HT-29 (cell line): ENCODE results near the gene THOC5. TPM values are rescaled to one million over a fixed set of nuclear protein-coding genes. Genes with fewer than 3 reads are reported as not detected.
"Not testable (repeated sequence)": the region's sequence is repeated elsewhere in the genome, so short reads cannot be mapped to it uniquely, and the experiment has no call there.

ENCODE experiments used
- DNase-seq: peaks from one replicate; pipeline ENCODE4 v3.0.0-alpha.2; 2015; ENCODE audit warnings: low spot score
- total RNA-seq: library from RNA; depleted of rRNA; stranded (reverse); fragments of >200 nt; shearing (Covaris generic); gene quantifications from 2 replicates; pipeline ENCODE4 v1.2.3, GENCODE V29; 2014

Gene THOC5
- total RNA-seq, 1 experiment from 2014 or later: 43.5 TPM

DNA sequence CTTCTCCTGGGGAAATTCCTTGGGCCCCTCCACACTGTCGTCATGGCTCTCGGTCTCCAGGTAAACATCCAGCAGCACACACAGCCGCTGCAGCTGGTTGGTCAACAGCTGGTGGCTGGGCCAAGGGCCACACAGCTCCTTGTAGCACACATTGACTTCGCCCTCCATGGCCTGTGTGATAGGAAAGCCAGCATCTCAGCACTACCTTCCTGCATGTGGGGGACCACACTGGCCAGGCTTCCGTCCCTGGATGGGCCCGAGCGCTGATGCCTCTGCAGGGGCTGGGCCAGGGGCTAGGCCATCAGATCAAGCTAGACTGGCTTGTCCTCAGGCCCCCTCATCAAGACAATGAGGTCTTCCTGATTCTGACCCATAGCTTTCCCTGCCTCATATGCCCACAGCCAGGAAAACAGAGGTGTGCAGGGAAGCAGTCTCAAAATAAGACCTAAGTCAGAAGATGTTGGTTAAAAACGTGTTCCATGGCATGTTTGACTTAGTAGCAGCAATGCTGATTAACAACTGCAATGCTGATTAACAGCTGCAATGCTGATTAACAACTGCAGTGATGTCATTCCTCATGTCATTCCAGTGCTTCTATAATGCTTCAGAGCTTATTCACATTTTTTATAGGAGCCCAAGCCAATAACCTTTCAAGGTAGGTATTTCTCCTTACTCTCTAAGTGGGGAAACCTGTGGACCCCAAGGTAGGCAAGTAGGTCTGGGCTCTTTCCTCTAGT lies 42.3 kb downstream of the THOC5 start:
- DNase-seq: no peak

GRCh38 chr22:29510542-29510941 lies 43.0 kb downstream of the THOC5 start:
- DNase-seq: no peak

DNA sequence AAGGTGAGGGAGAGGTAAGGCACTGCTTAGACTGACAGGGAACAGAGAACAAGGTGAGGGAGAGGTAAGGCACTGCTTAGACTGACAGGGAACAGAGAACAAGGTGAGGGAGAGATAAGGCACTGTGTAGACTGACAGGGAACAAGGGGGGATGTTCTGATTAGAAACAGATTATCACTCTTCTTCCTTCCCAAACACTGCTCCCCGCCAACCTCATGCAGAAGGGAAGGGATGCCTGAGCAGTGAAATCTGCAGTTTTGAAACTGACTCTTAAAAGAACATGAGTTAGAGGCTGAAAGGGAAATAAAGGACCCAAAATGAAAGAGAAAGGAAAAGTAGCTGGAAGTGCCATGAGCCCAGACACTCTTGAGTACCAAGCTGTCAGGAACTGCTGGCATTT lies 43.7 kb downstream of the THOC5 start:
- DNase-seq: no peak

DNA sequence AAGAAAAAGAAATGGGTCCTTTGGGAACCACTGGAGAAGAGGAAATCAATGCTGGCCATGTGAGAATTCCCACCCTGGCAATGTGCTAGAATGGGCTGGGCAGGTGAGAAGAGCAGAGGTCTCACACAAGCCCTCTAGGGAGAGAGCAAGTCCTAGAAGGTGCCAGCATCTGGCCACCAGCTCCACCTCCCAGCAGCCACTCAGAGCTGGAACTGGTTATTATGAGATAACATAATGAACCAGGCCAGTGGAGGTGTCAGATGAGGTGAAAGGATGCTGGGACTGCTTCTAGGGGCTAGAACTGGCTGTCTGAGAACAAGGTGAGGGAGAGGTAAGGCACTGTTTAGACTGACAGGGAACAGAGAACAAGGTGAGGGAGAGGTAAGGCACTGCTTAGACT lies 44.3 kb downstream of the THOC5 start:
- DNase-seq: no peak

GRCh38 chr22:29503811-29504372 lies 49.7 kb downstream of the THOC5 start:
- no peak for DNase-seq

- DNase-seq: no peak
Observed at GRCh38 chr22:29499852-29500251, 53.7 kb downstream of the THOC5 start.

DNA sequence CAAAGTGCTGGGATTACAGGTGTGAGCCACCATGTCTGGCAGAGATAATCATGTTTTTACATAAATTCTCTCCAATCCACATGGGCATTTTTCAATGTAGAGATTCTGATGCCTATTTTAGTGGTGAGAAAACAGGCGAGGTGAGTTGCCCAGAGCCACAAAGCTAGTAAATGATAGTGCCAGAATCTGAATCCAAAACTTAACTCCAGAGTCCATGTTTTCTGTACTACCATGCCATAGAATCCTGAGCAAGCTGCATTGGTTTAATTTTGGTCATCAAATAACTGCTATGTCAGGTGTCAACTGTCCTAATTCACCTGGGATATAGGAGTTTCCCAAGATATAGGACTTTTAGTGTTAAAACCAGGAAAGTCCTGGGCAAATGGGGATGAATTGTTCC lies 59.9 kb downstream of the THOC5 start:
- DNase-seq: no peak

- no peak for DNase-seq
Observed at GRCh38 chr22:29491012-29491411, 62.5 kb downstream of the THOC5 start.

- DNase-seq: not testable (repeated sequence)
Observed at GRCh38 chr22:29489127-29489780, 64.3 kb downstream of the THOC5 start.

DNA sequence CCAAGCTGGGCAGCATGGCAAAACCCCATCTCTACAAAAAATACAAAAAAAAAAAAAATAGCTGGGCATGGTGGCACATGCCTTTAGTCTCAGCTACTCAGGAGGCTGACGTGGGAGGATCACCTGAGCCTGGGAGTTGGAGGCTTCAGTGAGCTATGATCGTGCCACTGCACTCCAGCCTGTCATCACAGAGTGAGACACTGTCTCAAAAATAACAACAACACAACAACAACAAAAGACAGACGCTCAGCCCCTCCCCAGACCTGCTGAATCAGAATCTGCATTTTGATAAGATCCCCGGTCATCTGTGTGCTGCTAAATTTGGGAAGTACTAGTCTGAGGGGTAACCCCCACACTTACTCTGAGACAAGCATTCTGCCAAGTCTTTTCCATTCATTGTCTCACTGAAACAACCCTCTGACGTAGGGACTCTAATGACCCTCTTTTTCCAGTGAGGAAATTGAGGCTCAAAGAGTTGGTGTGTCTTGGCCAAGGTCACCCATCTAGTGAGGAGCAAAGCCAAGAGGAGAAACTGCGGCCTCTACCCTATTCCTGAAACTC lies 66.1 kb downstream of the THOC5 start:
- no peak for DNase-seq

- no peak for DNase-seq
Observed at GRCh38 chr22:29485448-29485847, 68.1 kb downstream of the THOC5 start.

GRCh38 chr22:29484642-29485041 lies 68.9 kb downstream of the THOC5 start:
- DNase-seq: no peak

DNA sequence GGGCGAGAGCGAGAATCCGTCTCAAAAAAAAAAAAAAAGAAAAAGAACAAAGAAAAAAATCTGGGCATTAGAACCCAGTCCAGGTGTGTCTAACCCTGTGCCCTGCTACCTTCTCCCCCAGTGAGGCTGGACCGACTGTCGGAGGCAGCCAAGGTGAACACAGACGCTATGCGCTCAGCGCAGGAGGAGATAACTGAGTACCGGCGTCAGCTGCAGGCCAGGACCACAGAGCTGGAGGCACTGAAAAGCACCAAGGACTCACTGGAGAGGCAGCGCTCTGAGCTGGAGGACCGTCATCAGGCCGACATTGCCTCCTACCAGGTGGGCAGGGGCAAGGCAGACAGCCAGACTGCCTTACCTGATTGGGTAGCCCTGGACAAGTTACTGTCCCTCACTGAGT lies 70.3 kb downstream of the THOC5 start:
- no peak for DNase-seq

DNA sequence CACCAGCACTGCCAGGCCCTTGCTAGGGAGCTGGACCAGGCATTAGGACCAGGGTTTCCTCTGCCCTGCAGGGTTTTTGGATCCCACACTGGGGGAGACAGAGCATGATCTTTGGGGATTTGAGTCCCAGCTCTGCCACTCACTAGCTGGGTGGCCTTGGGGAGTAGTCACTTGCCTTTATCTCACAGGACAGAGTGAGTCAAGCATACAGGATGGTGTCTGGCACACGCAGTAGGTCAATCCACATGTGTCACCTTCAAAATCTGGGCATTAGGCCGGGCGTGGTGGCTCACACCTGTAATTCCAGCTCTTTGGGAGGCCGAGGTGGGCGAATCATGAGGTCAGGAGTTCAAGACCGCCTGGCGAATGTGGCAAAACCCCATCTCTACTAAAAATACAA lies 70.8 kb downstream of the THOC5 start:
- DNase-seq: no peak

DNA sequence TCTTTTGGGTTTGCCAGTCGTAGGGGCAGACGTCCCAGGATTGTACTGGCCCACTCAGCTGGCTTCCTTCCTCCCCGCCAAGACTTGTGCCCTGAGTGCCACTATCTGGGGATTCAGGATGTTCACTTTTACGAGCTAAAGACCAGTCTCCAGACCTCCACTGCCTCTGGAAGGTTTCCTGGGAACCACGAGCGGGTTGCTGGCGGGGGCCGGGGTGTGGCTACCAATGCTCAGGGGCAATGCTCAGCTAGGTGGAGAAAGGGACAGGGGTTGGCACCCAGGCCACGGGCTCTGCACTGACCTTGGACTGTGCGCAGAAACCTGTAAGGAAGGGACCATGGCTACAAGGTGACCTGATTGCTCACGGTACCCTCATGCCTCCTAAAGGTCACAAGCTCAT lies 71.3 kb downstream of the THOC5 start:
- DNase-seq: no peak

- no peak for DNase-seq
Observed at GRCh38 chr22:29481265-29482000, 72.1 kb downstream of the THOC5 start.

GRCh38 chr22:29480512-29481264 lies 72.9 kb downstream of the THOC5 start:
- no peak for DNase-seq

- no peak for DNase-seq
Observed at GRCh38 chr22:29480262-29480511, 73.4 kb downstream of the THOC5 start.

GRCh38 chr22:29479417-29480261 lies 73.9 kb downstream of the THOC5 start, which contains the start of gene NEFH:
NEFH (plus strand) TSS chr22:29480218; CDS start chr22:29480263, 45 bp downstream.
- DNase-seq: no peak
